ENCODE data around the gene PCDHB9.
A peak's percentile ranks its signal among the peaks of the same experiment; 100 is the strongest.
"Not testable (repeated sequence)": the region's sequence is repeated elsewhere in the genome, so short reads cannot be mapped to it uniquely, and the experiment has no call there.

PCDHB9 gene

GRCh38 chr5:141199359-141200235, 12.6 kb downstream of the PCDHB9 start, which contains the start of gene PCDHB11:
TSS of gene PCDHB11 (plus strand) at chr5:141199627. CDS start at chr5:141199775, 148 bp downstream.
- in situ Hi-C loops (cut with HindIII; ENCODE audit: low pct_unique_long_range_greater_than_20kb, low sequenced_read_pairs): no loop called here
- DNase-seq (ENCODE audit: low read depth in 1 of 2, low spot score in 1 of 2): peak; percentile 78 to 82
- TF ChIP-seq JUND (IDR thresholded peaks at IDR 0.05; ENCODE audit: low read depth): no peak

GRCh38 chr5:141201126-141201525, 14.2 kb downstream of the PCDHB9 start:
- DNase-seq (ENCODE audit: low read depth in 1 of 2, low spot score in 1 of 2); in situ Hi-C loops (cut with HindIII; ENCODE audit: low pct_unique_long_range_greater_than_20kb, low sequenced_read_pairs): not testable (repeated sequence)

GRCh38 chr5:141201646-141202045, 14.7 kb downstream of the PCDHB9 start:
- in situ Hi-C loops (cut with HindIII; ENCODE audit: low pct_unique_long_range_greater_than_20kb, low sequenced_read_pairs); DNase-seq (ENCODE audit: low read depth in 1 of 2, low spot score in 1 of 2): not testable (repeated sequence)

GRCh38 chr5:141208478-141208877, 21.5 kb downstream of the PCDHB9 start, which contains the start of gene PCDHB12:
TSS of gene PCDHB12 (plus strand) at chr5:141208719. CDS start at chr5:141208908, 189 bp downstream.
- in situ Hi-C loops (cut with HindIII; ENCODE audit: low pct_unique_long_range_greater_than_20kb, low sequenced_read_pairs): no loop called here
- TF ChIP-seq JUND (IDR thresholded peaks at IDR 0.05; ENCODE audit: low read depth): no peak
- DNase-seq (ENCODE audit: low read depth in 1 of 2, low spot score in 1 of 2): peak in 1 of 2 experiments; percentile 77

GRCh38 chr5:141210281-141210680, 23.3 kb downstream of the PCDHB9 start:
- DNase-seq (ENCODE audit: low read depth in 1 of 2, low spot score in 1 of 2); in situ Hi-C loops (cut with HindIII; ENCODE audit: low pct_unique_long_range_greater_than_20kb, low sequenced_read_pairs): not testable (repeated sequence)

GRCh38 chr5:141210849-141211248, 23.9 kb downstream of the PCDHB9 start:
- in situ Hi-C loops (cut with HindIII; ENCODE audit: low pct_unique_long_range_greater_than_20kb, low sequenced_read_pairs); DNase-seq (ENCODE audit: low read depth in 1 of 2, low spot score in 1 of 2): not testable (repeated sequence)

- peak; percentile 58 to 93 for DNase-seq (ENCODE audit: low read depth in 1 of 2, low spot score in 1 of 2)
- in situ Hi-C loops (cut with HindIII; ENCODE audit: low pct_unique_long_range_greater_than_20kb, low sequenced_read_pairs): not testable (repeated sequence)
Measured at GRCh38 chr5:141213656-141214339, 26.8 kb downstream of the PCDHB9 start, which contains the start of gene PCDHB13. TSS of gene PCDHB13 (plus strand) at chr5:141213919. CDS start at chr5:141214124, 205 bp downstream.

GRCh38 chr5:141214583-141214982, 27.6 kb downstream of the PCDHB9 start:
- in situ Hi-C loops (cut with HindIII; ENCODE audit: low pct_unique_long_range_greater_than_20kb, low sequenced_read_pairs); DNase-seq (ENCODE audit: low read depth in 1 of 2, low spot score in 1 of 2): not testable (repeated sequence)

- DNase-seq (ENCODE audit: low read depth in 1 of 2, low spot score in 1 of 2); in situ Hi-C loops (cut with HindIII; ENCODE audit: low pct_unique_long_range_greater_than_20kb, low sequenced_read_pairs): not testable (repeated sequence)
Measured at GRCh38 chr5:141215504-141215903, 28.5 kb downstream of the PCDHB9 start.

GRCh38 chr5:141216035-141216434, 29.1 kb downstream of the PCDHB9 start:
- in situ Hi-C loops (cut with HindIII; ENCODE audit: low pct_unique_long_range_greater_than_20kb, low sequenced_read_pairs); DNase-seq (ENCODE audit: low read depth in 1 of 2, low spot score in 1 of 2): not testable (repeated sequence)

GRCh38 chr5:141223112-141223783, 36.3 kb downstream of the PCDHB9 start, which contains the start of gene PCDHB14:
TSS of gene PCDHB14 (plus strand) at chr5:141223343. CDS start at chr5:141223506, 163 bp downstream.
- in situ Hi-C loops (cut with HindIII; ENCODE audit: low pct_unique_long_range_greater_than_20kb, low sequenced_read_pairs): no loop called here
- DNase-seq (ENCODE audit: low read depth in 1 of 2, low spot score in 1 of 2): peak in 1 of 2 experiments; percentile 24
- TF ChIP-seq JUND (IDR thresholded peaks at IDR 0.05; ENCODE audit: low read depth): no peak

- DNase-seq (ENCODE audit: low read depth in 1 of 2, low spot score in 1 of 2); in situ Hi-C loops (cut with HindIII; ENCODE audit: low pct_unique_long_range_greater_than_20kb, low sequenced_read_pairs): not testable (repeated sequence)
Measured at GRCh38 chr5:141224844-141225243, 37.9 kb downstream of the PCDHB9 start.

GRCh38 chr5:141225421-141225820, 38.5 kb downstream of the PCDHB9 start:
- in situ Hi-C loops (cut with HindIII; ENCODE audit: low pct_unique_long_range_greater_than_20kb, low sequenced_read_pairs); DNase-seq (ENCODE audit: low read depth in 1 of 2, low spot score in 1 of 2): not testable (repeated sequence)

Measured in T47D (cell line).